Erythroblast (primary cell): ENCODE data around the gene TTLL7.

Source experiments
- GATA1 ChIP-seq: IDR thresholded peaks from 2 replicates; pipeline ENCODE4 v1.6.1; 2011; ENCODE audit warnings: low read depth, mild to moderate bottlenecking, control low read depth, low read length, moderate library complexity
- POLR2A ChIP-seq: IDR thresholded peaks from 2 replicates; pipeline ENCODE4 v1.6.1; 2011; ENCODE audit warnings: mild to moderate bottlenecking, low read length

- TF ChIP-seq POLR2A (no peak), GATA1 (no peak)
Observed at GRCh38 chr1:83896299-83896698, 102.6 kb downstream of the TTLL7 start.
